GM08714 (cell line): ENCODE measurements around the gene CACNA1G.

Source experiments
- H3K4me3 ChIP-seq: fragments of 200-500 bp; sonication (Bioruptor generic); 2 replicates; pipeline ENCODE4 v1.5.1; 2014; ENCODE audit warnings: mild to moderate bottlenecking, low read length, inconsistent platforms
- ZNF274 ChIP-seq: IDR thresholded peaks from 2 replicates; pipeline ENCODE4 v1.6.1; 2012; ENCODE audit warnings: mild to moderate bottlenecking, low read depth, low read length

CACNA1G gene

DNA sequence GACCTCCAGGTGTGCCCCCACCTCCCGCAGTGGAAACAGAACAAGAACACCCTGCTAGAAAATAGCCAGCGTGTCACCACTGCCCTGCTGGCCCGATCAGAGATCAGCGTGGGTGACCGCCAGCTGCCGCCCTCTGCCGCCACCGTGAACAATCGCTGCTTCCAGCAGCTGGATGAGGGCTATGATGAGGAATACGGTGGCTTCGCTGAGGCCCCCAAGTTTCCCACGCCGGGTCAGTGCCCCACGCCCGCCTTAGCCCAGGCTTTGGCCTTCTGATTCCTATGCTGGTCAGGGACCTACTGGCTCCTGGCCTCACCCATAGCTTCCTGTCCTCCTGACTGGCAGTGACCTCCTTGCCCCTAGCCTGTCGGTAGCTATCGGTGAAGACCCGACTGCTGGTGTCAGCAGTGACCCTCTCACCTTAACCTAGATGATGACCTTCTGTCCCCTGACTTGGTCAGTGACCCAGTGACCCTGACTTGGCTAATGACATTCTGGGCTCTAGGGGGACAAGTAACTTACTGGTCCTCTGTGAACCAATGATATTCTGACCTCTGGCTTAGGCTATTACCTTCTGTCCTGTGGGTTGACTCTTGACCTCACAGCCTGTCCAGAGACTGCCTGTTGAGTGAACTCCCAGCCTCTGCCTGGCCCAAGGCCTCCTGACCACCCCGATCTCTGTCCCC, 11.1 kb upstream of the CACNA1G start:
- no peak overlapping the region for H3K4me3 ChIP-seq
- no peak for TF ChIP-seq ZNF274

- no peak for TF ChIP-seq ZNF274
- no peak overlapping the region for H3K4me3 ChIP-seq
These were observed 10.5 kb upstream of the CACNA1G start for GRCh38 chr17:50549969-50550368.

DNA sequence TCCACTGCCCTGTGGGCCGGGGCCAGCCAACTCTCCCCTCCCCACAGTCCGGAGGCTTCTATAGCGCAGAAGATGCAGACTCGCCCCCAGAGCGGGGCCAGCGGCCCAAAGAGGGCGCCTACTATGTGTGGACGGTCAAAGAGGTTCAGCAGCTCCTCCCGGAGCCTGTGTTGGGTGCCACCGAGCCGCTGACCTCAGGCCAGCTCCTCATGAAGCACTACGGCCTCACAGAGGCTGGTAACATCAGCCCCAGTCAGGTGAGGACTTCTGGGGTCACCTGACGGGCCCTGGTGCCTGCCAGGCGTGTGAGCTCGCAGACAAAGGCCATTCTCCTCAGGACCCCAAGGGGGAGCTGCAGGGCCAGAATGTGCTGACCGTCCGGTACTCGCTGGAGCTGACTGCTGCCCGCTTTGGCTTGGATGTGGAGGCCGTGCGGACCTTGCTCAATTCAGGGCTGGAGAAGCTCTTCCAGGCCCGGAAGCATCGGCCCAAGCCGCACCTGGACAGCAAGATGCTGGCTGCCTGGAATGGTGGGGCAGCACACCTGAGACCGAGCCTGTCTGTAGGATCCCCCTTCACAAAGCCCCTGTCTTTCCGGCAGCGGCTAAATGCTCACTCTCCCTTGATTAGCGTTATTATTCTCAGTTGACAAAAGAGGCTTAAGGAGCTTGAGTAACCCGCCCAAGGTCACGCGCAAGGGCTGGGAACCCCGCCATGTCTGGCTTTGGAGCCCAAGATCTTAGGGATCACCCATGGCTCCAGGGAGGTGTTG, 9.7 kb upstream of the CACNA1G start:
- no peak for TF ChIP-seq ZNF274

DNA sequence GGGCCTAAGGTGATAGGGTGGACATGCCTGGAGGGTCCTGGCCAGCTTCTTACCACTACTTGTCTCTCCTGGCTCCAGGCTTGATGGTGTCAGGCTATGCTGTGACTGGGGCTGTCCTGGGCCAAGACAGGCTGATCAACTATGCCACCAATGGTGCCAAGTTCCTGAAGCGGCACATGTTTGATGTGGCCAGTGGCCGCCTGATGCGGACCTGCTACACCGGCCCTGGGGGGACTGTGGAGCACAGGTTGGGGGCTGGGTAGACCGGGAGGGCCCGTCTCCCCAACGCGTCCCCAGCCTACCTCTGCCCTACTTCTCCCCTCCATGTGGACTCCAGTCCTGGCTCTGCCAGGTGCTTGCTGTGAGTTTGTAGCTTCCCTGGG, 9.1 kb upstream of the CACNA1G start:
- H3K4me3 ChIP-seq: no peak overlapping the region
- no peak for TF ChIP-seq ZNF274

More for the DNA sequence above, 9.7 kb upstream of the CACNA1G start:
- no peak overlapping the region for H3K4me3 ChIP-seq

- H3K4me3 ChIP-seq: no peak overlapping the region
- no peak for TF ChIP-seq ZNF274
These were observed 8.6 kb upstream of the CACNA1G start for GRCh38 chr17:50551884-50552283.

- TF ChIP-seq ZNF274: no peak
- no peak overlapping the region for H3K4me3 ChIP-seq
These were observed 6.3 kb upstream of the CACNA1G start for GRCh38 chr17:50554201-50554600.

- no peak for TF ChIP-seq ZNF274
- no peak overlapping the region for H3K4me3 ChIP-seq
These were observed 3.7 kb upstream of the CACNA1G start for GRCh38 chr17:50556803-50557202.

DNA sequence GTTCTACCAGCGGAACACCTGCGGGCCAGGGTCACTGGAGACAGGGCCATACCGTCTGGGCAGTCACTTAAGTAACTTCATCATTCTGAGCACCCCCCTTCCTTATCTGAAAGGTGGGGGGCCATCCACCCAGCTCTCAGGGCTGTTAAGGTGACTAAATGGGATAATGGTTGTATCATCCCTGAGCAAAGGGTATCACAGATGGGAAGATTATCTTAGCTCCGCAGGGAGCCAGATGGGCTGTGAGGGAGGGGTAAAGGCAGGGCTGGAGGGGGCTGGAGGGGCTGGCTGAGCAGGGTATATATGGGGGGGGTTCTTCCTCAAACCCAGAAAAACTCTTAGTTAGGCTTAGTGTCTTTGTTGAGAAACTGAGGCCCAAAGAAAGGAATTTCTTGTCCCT, 2.9 kb upstream of the CACNA1G start:
- H3K4me3 ChIP-seq: no peak overlapping the region
- TF ChIP-seq ZNF274: no peak

DNA sequence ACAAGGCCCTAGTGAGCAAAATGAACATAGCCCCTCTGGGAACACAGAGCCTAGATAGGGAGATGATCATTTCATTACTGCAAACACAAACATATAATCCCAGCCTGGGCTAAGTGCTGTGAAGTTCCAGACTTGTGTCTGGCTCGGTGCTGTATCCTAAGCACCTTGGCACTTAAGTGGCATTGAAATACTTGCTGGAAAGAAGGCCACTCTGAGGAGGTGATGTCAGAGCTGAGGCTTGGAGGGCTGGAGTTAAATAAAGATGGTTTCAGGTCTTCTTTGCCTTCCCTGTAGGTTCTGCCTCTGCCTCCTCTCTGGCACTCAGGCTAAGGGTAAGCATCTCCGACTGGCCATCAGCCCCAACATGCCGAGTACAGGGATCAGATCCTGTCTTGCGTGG, 2.4 kb upstream of the CACNA1G start:
- TF ChIP-seq ZNF274: no peak
- H3K4me3 ChIP-seq: no peak overlapping the region

- no peak overlapping the region for H3K4me3 ChIP-seq
- TF ChIP-seq ZNF274: no peak
These were observed 2.0 kb upstream of the CACNA1G start for GRCh38 chr17:50558581-50558940.

GRCh38 chr17:50558941-50559614, 1.4 kb upstream of the CACNA1G start:
- TF ChIP-seq ZNF274: no peak
- no peak overlapping the region for H3K4me3 ChIP-seq

- H3K4me3 ChIP-seq: peak overlapping the region; percentile 29; the same call in 1 of the 2 replicates
- no peak for TF ChIP-seq ZNF274
These were observed 786 bp upstream of the CACNA1G start for GRCh38 chr17:50559674-50560184.

- peak overlapping the region; percentile 23 for H3K4me3 ChIP-seq
- no peak for TF ChIP-seq ZNF274
These were observed 623 bp downstream of the CACNA1G start for GRCh38 chr17:50560931-50561745.

- no peak for TF ChIP-seq ZNF274
- H3K4me3 ChIP-seq: no peak overlapping the region
These were observed 1.2 kb downstream of the CACNA1G start for GRCh38 chr17:50561746-50562141.
